Nephron progenitor cell (in vitro differentiated cells): ENCODE data around the gene TMEM234.

Experiments used
- DNase-seq: peaks from one replicate; pipeline ENCODE4 v3.0.0; 2021
- H3K27ac Mint-ChIP-seq: 2 replicates; pipeline ENCODE4 v1.8.0; 2021; ENCODE audit warnings: mild to moderate bottlenecking, moderate library complexity, mixed read lengths
- H3K27me3 Mint-ChIP-seq: 2 replicates; pipeline ENCODE4 v1.8.0; 2021; ENCODE audit warnings: mild to moderate bottlenecking, low read depth, mixed read lengths; ENCODE audit not compliant: poor library complexity
- H3K36me3 Mint-ChIP-seq: 2 replicates; pipeline ENCODE4 v1.8.0; 2021; ENCODE audit warnings: low read depth, mixed read lengths
- H3K4me1 Mint-ChIP-seq: 2 replicates; pipeline ENCODE4 v1.8.0; 2021; ENCODE audit warnings: mixed read lengths
- H3K4me3 Mint-ChIP-seq: 2 replicates; pipeline ENCODE4 v1.8.0; 2021; ENCODE audit warnings: mild to moderate bottlenecking, moderate library complexity, mixed read lengths
- H3K9me3 Mint-ChIP-seq: 2 replicates; pipeline ENCODE4 v1.8.0; 2021; ENCODE audit warnings: mild to moderate bottlenecking, moderate library complexity, mixed read lengths
- CTCF ChIP-seq: fragments of 200-600 bp; sonication (generic); IDR thresholded peaks from 2 replicates; pipeline ENCODE4 v1.5.0; 2021; ENCODE audit warnings: antibody characterized with exemption

Gene TMEM234

GRCh38 chr1:32247983-32248889, 26.1 kb upstream of the TMEM234 start:
- peak; percentile 89 for DNase-seq
- H3K9me3 Mint-ChIP-seq = no peaks in the 10 kb centered on the region
- peak overlapping the region; percentile 72 for H3K27ac Mint-ChIP-seq
- H3K36me3 Mint-ChIP-seq = no peaks in the 10 kb centered on the region
- peaks cover 20% of the 10 kb centered on the region for H3K27me3 Mint-ChIP-seq
- peak overlapping the region; percentile 23 for H3K4me3 Mint-ChIP-seq
- peak; percentile 80 for TF ChIP-seq CTCF
- H3K4me1 Mint-ChIP-seq = peaks cover 58% of the 10 kb centered on the region

- no peaks in the 10 kb centered on the region for H3K9me3 Mint-ChIP-seq
- H3K4me1 Mint-ChIP-seq = peaks cover 58% of the 10 kb centered on the region
- no peak for DNase-seq
- no peak for TF ChIP-seq CTCF
- no peak overlapping the region for H3K27ac Mint-ChIP-seq
- peaks cover 17% of the 10 kb centered on the region for H3K27me3 Mint-ChIP-seq
- no peak overlapping the region for H3K4me3 Mint-ChIP-seq
- no peaks in the 10 kb centered on the region for H3K36me3 Mint-ChIP-seq
Observed at GRCh38 chr1:32247452-32247851, 25.3 kb upstream of the TMEM234 start.

GRCh38 chr1:32246888-32247273, 24.7 kb upstream of the TMEM234 start, which contains the start of gene FAM167B:
Gene FAM167B (plus strand): TSS chr1:32247222. CDS start chr1:32247422, 200 bp downstream.
- DNase-seq = no peak
- TF ChIP-seq CTCF = no peak
- peak within 1 kb of the TSS; percentile 72 for H3K27ac Mint-ChIP-seq
- no peaks in the 10 kb centered on the region for H3K36me3 Mint-ChIP-seq
- H3K4me3 Mint-ChIP-seq = peak within 1 kb of the TSS; percentile 23
- H3K9me3 Mint-ChIP-seq = no peaks in the 10 kb centered on the region
- H3K27me3 Mint-ChIP-seq = peaks cover 16% of the 10 kb centered on the region
- H3K4me1 Mint-ChIP-seq = peaks cover 58% of the 10 kb centered on the region

- no peaks in the 10 kb centered on the region for H3K36me3 Mint-ChIP-seq
- H3K9me3 Mint-ChIP-seq = no peaks in the 10 kb centered on the region
- no peak overlapping the region for H3K27ac Mint-ChIP-seq
- peak overlapping the region; percentile 65 for H3K4me3 Mint-ChIP-seq
- no peak for TF ChIP-seq CTCF
- DNase-seq = peak; percentile 32
- peaks cover 47% of the 10 kb centered on the region for H3K4me1 Mint-ChIP-seq
- H3K27me3 Mint-ChIP-seq = peaks cover 9% of the 10 kb centered on the region
Observed at GRCh38 chr1:32242341-32242851, 20.2 kb upstream of the TMEM234 start.

- H3K27me3 Mint-ChIP-seq = peaks cover 7% of the 10 kb centered on the region
- H3K4me1 Mint-ChIP-seq = peaks cover 37% of the 10 kb centered on the region
- peak; percentile 74 for DNase-seq
- H3K36me3 Mint-ChIP-seq = peaks cover 2% of the 10 kb centered on the region
- H3K4me3 Mint-ChIP-seq = peak overlapping the region; percentile 87
- no peak overlapping the region for H3K27ac Mint-ChIP-seq
- no peak for TF ChIP-seq CTCF
- H3K9me3 Mint-ChIP-seq = no peaks in the 10 kb centered on the region
Observed at GRCh38 chr1:32241001-32241763, 19.0 kb upstream of the TMEM234 start.
